ENCODE measurements around the gene KCNH5. TPM values are rescaled to one million over a fixed set of nuclear protein-coding genes. Genes with fewer than 3 reads are reported as not detected.

Gene KCNH5
- total RNA-seq, 4 donors from 2014 or later: under 0.01 TPM; not detected in 3

GRCh38 chr14:62897771-62898170 lies 147.5 kb downstream of the KCNH5 start:
- TF ChIP-seq POLR2AphosphoS5 (IDR thresholded peaks at IDR 0.05) (no peak), CTCF (IDR thresholded peaks at IDR 0.05) (no peak)
- Histone ChIP-seq H3K4me1 (no peaks in the 10 kb centered on the region), H3K27me3 (no peaks in the 10 kb centered on the region), H3K27ac (no peak overlapping the region), H3K4me3 (no peak overlapping the region), H3K36me3 (no peaks in the 10 kb centered on the region), H3K9me3 (no peaks in the 10 kb centered on the region)
- in situ Hi-C loops (cut with MboI; ENCODE audit: low pct_ligation_motif_present in 1 of 4, low pct_unique_long_range_greater_than_20kb in 1 of 4, low sequenced_read_pairs in 3 of 4): no loop called here
- WGBS, 2 donors (ENCODE audit: low coverage in 1 of 2): 38 to 58% methylated on average over 2 of the region's 2 CpGs
- intact Hi-C loops (cut with DNase I; ENCODE audit: low total_unique reads): no loop called here
- DNase-seq: no peak

- in situ Hi-C loops (cut with MboI; ENCODE audit: low pct_ligation_motif_present in 1 of 4, low pct_unique_long_range_greater_than_20kb in 1 of 4, low sequenced_read_pairs in 3 of 4) (no loop called here), intact Hi-C loops (cut with DNase I; ENCODE audit: low total_unique reads) (no loop called here)
- 75 to 81% methylated on average over 1 of the region's 1 CpG for WGBS, 2 donors (ENCODE audit: low coverage in 1 of 2)
- Histone ChIP-seq H3K4me1 (no peaks in the 10 kb centered on the region), H3K9me3 (no peaks in the 10 kb centered on the region), H3K27ac (no peak overlapping the region), H3K27me3 (no peaks in the 10 kb centered on the region), H3K36me3 (no peaks in the 10 kb centered on the region), H3K4me3 (no peak overlapping the region)
- TF ChIP-seq CTCF (IDR thresholded peaks at IDR 0.05): no peak
- TF ChIP-seq POLR2A (IDR thresholded peaks at IDR 0.05): no peak
- TF ChIP-seq EP300 (IDR thresholded peaks at IDR 0.05; ENCODE audit: low read depth): no peak
- TF ChIP-seq POLR2AphosphoS5 (IDR thresholded peaks at IDR 0.05): no peak
- no peak for DNase-seq
These were observed 148.3 kb downstream of the KCNH5 start for GRCh38 chr14:62896932-62897456.

GRCh38 chr14:62894736-62895135 lies 150.5 kb downstream of the KCNH5 start:
- no peak for TF ChIP-seq CTCF (IDR thresholded peaks at IDR 0.05)
- TF ChIP-seq POLR2A (IDR thresholded peaks at IDR 0.05): no peak
- TF ChIP-seq EP300 (IDR thresholded peaks at IDR 0.05; ENCODE audit: low read depth): no peak
- TF ChIP-seq POLR2AphosphoS5 (IDR thresholded peaks at IDR 0.05): no peak
- Histone ChIP-seq H3K4me1 (no peaks in the 10 kb centered on the region), H3K27me3 (no peaks in the 10 kb centered on the region), H3K9me3 (no peaks in the 10 kb centered on the region), H3K4me3 (no peak overlapping the region), H3K36me3 (no peaks in the 10 kb centered on the region), H3K27ac (no peak overlapping the region)
- 71 to 79% methylated on average over 1 of the region's 1 CpG for WGBS, 2 donors (ENCODE audit: low coverage in 1 of 2)
- in situ Hi-C loops (cut with MboI; ENCODE audit: low pct_ligation_motif_present in 1 of 4, low pct_unique_long_range_greater_than_20kb in 1 of 4, low sequenced_read_pairs in 3 of 4) (no loop called here), intact Hi-C loops (cut with DNase I; ENCODE audit: low total_unique reads) (no loop called here)
- no peak for DNase-seq

- no peaks in the 10 kb centered on the region for H3K27me3 ChIP-seq
- WGBS, 2 donors (ENCODE audit: low coverage in 1 of 2): 44 to 47% methylated on average over 3 to 4 of the region's 4 CpGs
- intact Hi-C loops (cut with DNase I; ENCODE audit: low total_unique reads): no loop called here
- DNase-seq: no peak
- no peaks in the 10 kb centered on the region for H3K9me3 ChIP-seq
- no peak overlapping the region for H3K4me3 ChIP-seq
- H3K36me3 ChIP-seq: no peaks in the 10 kb centered on the region
- H3K27ac ChIP-seq: no peak overlapping the region
- in situ Hi-C loops (cut with MboI; ENCODE audit: low pct_ligation_motif_present in 1 of 4, low pct_unique_long_range_greater_than_20kb in 1 of 4, low sequenced_read_pairs in 3 of 4): no loop called here
- no peaks in the 10 kb centered on the region for H3K4me1 ChIP-seq
- no peak for TF ChIP-seq POLR2A (IDR thresholded peaks at IDR 0.05)
- no peak for TF ChIP-seq POLR2AphosphoS5 (IDR thresholded peaks at IDR 0.05)
- no peak for TF ChIP-seq EP300 (IDR thresholded peaks at IDR 0.05; ENCODE audit: low read depth)
- TF ChIP-seq CTCF (IDR thresholded peaks at IDR 0.05): no peak
These were observed 155.9 kb downstream of the KCNH5 start for GRCh38 chr14:62889364-62889763.
